Umbilical cord (tissue), 2 donors: Measurements from ENCODE around the gene RNF11. TPM values are rescaled to one million over a fixed set of nuclear protein-coding genes. Genes with fewer than 3 reads are reported as not detected.

Experiments used
- DNase-seq: peaks from one replicate; pipeline ENCODE4 v3.0.0-alpha.2; 2015; ENCODE audit warnings: low spot score
- total RNA-seq: library from RNA; depleted of rRNA; stranded (reverse); fragments of >200 nt; gene quantifications from one replicate; pipeline ENCODE4 v1.2.3, GENCODE V29; 2014; ENCODE audit warnings: low replicate concordance; ENCODE audit not compliant: insufficient read depth

RNF11 gene
- total RNA-seq, 1 donor from 2014 or later: 111 TPM

- no peak for DNase-seq
Observed at GRCh38 chr1:51313268-51313852, 77.3 kb downstream of the RNF11 start.

DNA sequence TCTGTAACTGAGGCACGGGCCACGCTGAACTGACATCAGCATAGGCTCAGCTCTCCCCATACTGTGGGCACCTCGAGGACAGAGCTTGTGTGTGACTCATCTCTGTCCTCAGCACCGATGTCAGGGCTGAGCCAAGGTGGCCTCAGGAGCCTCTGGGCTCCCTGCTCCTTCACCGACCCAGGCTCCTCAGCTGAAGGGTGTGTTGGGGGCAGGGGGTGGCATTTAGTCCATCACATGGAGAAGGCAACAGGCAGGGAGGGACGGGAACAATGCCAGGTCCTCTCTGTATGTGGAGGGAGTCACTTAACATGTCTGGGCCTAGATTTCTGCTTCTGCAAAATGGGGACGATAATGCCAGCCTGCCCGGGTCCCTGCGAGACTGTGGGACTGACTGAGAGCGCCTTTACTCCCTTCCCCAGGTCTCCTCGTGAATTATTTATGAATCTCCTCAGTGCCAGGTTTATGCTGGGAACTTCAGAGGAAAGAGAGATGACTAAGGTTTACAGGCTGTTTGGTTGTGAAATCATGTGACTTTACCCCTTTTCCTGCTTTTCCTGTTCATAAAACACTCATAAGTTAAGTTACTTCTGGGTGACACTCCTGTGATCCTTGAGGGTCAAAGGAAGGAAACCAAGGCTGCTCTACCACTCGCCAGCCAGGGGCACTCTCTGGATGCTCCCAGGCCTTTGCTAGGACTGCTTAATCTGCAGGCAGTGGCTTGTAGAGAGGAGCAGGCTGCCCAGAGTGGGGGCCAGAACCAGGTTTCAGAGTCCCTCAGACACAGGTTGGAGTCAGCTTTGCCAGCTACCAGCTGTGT is 78.1 kb downstream of the RNF11 start:
- DNase-seq: peak; percentile 61

DNA sequence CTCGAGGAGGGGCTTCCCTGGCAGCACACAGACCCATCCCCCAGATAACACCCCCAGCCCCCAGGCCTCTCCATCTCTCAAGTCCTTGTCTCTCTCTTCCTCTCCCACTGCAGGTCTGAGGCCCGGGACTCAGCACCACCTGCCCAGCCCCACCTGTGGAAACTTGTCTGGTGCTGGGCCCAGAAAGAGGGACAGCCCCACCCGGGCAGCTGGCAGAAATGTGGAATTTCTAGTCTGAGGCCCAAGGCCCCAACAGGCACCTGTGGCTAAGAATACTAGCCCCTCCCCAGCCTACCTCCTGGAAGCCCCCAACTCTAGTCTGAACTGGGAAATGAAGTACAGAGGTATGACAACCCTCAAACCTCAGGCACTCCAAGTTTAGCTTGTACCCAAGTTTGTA is 78.9 kb downstream of the RNF11 start:
- peak; percentile 58 for DNase-seq

- no peak for DNase-seq
Observed at GRCh38 chr1:51316113-51316845, 80.2 kb downstream of the RNF11 start.

DNA sequence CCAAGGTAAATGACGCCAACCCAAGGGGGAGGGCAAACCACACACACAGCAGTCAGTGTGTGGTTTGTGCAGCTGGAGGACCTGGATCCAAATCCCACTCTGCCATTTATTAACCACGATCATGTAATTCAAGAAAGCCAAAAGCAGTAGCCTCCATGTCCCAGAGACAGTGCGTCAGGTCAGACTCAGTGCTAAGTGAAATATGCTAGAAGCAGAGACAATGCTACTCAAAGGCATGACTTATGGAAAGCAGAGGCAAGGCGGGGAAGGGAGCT is 80.7 kb downstream of the RNF11 start:
- no peak for DNase-seq

- no peak for DNase-seq
Observed at GRCh38 chr1:51317798-51318197, 81.7 kb downstream of the RNF11 start.

DNA sequence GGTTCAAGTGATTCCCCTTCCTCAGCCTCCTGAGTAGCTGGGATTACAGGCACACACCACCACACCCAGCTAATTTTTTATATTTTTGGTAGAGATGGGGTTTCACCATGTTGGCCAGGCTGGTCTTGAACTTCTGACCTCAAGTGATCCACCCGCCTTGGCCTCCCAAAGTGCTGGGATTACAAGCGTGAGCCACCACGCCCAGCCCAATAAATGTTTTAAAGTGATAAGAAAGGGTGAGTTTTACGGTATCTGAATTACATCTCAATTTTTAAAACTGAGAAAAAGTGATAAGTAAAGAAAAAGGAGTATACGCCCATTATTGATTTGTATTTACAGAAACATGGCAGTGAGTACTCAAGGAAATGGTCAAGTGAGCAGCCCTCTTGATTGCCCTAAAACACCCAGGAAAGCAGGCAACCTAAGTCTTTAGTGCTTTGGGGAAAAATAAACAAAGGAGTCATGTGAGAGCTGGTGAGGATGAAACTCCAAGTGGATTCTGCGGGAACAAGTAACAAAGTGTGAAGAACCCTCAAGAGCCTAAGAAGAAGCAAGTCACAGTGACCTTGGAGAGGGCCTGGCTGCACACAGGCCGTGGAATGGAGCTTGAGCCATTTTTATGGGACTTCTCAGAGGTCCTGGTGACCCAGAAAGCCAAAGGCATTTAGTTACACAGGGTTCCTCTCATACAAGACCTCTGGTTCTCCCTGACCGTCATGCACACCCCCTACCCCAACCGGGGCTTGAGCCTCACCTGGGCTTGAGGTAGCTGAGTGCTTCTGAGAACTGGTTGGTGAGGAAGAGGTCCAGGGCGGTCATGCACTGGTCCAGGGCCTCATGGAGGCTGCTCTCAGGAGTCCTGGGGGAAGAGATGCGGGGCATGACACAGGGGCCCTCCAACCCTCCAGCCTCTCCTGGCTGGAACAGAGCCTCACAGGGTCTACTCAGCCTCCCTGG is 85.2 kb downstream of the RNF11 start:
- no peak for DNase-seq

GRCh38 chr1:51321924-51322280 is 85.8 kb downstream of the RNF11 start:
- no peak for DNase-seq

GRCh38 chr1:51322417-51323101 is 86.5 kb downstream of the RNF11 start:
- DNase-seq: no peak

Other genes starting within 250 kb of the RNF11 start
- gene C1orf185, start 134.0 kb upstream of the RNF11 start, total RNA-seq: 1.9 TPM
- gene TTC39A, start 94.3 kb downstream of the RNF11 start, total RNA-seq: 4.6 TPM